GM23248 (cell line): ENCODE results near the gene GOLGA3.
"Not testable (repeated sequence)": the region's sequence is repeated elsewhere in the genome, so short reads cannot be mapped to it uniquely, and the experiment has no call there.

Experiments
- EZH2 ChIP-seq: fragments of 200-600 bp; sonication (generic); IDR thresholded peaks from 2 replicates; pipeline ENCODE4 v1.6.1; 2018; ENCODE audit warnings: antibody characterized with exemption, mild to moderate bottlenecking; ENCODE audit not compliant: insufficient read depth, poor library complexity, severe bottlenecking
- EZH2phosphoT487 ChIP-seq: fragments of 200-600 bp; sonication (generic); IDR thresholded peaks from 2 replicates; pipeline ENCODE4 v1.6.1; 2018; ENCODE audit warnings: antibody characterized with exemption, moderate library complexity, mild to moderate bottlenecking, low read depth; ENCODE audit not compliant: insufficient read depth

- not testable (repeated sequence) for TF ChIP-seq EZH2, EZH2phosphoT487
These were observed 26.5 kb upstream of the GOLGA3 start for GRCh38 chr12:132855211-132855610.
